ENCODE measurements around the gene ELL. TPM values are rescaled to one million over a fixed set of nuclear protein-coding genes. Genes with fewer than 3 reads are reported as not detected.

Gene ELL
- total and polyA plus RNA-seq, 3 donors from 2014 or later = 48.0 to 76.1 (median 75.8) TPM

DNA sequence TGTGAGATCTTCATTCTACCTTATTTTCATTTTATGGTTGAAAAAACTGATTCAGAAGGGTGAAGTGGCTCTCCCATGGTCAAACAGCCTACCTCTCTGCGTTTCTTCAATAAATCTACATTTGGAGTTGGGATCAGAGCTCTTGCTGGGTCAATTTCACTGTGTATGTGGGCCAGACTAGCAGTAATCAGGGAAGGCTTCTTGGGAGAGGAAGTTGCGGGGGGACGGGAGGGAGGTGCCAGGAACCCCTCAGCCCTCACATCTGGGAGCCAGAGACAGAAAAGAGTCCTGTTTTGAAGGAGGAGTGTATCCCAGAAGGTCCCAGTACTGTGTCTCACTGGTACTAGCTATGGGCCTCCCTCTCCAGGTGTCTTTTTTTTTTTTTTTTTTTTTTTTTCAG is 36.7 kb upstream of the ELL start:
- no peaks in the 10 kb centered on the region for H3K27me3 ChIP-seq
- no peaks in the 10 kb centered on the region for H3K36me3 ChIP-seq (ENCODE audit: low read depth, missing control alignments)
- no peak for TF ChIP-seq POLR2A (IDR thresholded peaks at IDR 0.05)
- TF ChIP-seq, protein P1, sequence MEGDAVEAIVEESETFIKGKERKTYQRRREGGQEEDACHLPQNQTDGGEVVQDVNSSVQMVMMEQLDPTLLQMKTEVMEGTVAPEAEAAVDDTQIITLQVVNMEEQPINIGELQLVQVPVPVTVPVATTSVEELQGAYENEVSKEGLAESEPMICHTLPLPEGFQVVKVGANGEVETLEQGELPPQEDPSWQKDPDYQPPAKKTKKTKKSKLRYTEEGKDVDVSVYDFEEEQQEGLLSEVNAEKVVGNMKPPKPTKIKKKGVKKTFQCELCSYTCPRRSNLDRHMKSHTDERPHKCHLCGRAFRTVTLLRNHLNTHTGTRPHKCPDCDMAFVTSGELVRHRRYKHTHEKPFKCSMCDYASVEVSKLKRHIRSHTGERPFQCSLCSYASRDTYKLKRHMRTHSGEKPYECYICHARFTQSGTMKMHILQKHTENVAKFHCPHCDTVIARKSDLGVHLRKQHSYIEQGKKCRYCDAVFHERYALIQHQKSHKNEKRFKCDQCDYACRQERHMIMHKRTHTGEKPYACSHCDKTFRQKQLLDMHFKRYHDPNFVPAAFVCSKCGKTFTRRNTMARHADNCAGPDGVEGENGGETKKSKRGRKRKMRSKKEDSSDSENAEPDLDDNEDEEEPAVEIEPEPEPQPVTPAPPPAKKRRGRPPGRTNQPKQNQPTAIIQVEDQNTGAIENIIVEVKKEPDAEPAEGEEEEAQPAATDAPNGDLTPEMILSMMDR (IDR thresholded peaks at IDR 0.05) = no peak
- intact Hi-C loops (cut with DNase I; ENCODE audit: low total_unique reads) = no loop called here
- peak overlapping the region; percentile 79 to 94 for H3K4me3 ChIP-seq
- no peaks in the 10 kb centered on the region for H3K9me3 ChIP-seq
- DNase-seq = no peak
- 30 to 36% methylated on average over 3 of the region's 3 CpGs for WGBS, 2 donors
- peaks cover 13% of the 10 kb centered on the region for H3K4me1 ChIP-seq
- H3K27ac ChIP-seq = peak overlapping the region; percentile 93 to 94

DNA sequence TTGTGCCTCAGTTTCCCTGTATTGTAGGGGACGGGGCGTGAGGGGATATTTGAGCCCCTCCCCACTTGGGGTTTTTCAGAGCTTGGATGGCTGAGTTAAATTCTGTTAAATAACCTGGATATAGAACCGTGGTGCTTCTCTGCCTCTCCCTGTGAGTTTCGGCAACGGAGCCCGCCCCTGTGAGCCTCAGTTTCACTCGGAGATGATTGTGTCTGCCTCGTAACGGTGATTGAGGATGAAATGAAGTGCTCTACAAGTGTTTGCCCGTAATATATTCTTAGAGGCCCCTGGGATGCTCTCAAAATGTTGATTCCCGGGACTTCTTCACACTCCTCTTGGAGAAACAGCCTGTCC is 36.3 kb upstream of the ELL start:
- TF ChIP-seq, protein P1 (IDR thresholded peaks at IDR 0.05) = no peak
- no peak for TF ChIP-seq POLR2A (IDR thresholded peaks at IDR 0.05)

DNA sequence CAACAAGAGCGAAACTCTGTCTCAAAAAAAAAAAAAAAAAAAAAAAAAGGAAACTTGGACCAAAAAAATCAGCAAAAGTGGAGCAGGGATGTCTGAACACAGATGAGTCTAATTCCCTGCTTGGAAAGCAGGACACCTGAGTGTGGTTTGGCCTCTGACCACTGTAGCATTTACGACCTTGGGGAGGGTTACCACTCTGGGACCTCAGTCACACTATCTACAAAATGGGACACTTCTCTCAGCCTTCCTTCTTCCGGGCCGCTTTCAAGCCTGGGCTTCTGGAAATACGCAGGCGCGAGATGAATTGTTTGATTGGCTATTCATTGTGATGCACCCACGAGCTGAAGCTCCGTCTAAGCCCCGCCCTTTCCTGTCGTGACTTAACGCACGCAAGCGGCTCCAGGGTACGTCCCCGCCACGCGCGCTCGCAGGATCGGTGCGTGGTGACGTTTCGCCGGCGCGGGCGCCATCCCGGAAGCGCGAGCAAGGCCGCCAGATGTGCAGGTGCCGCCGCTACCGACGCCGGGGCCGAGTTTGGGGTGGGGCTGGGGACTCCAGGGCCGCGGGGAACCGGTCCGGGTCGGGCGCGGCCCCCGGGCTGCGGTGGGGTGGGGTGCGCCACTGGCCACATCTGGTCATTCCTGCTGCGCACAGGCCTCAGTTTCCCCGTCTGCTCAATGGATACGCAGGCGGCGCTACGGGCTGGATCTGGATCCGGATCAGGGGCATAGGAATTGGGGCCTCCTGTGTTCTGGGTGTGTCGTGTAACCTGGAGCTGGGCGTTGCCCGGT is 35.7 kb upstream of the ELL start, which contains the start of gene KXD1:
KXD1 (plus strand) TSS at position 460 of the 791 bp plus-strand sequence. CDS start 4,187 bp downstream, outside the sequence.
- peak; percentile 99 for DNase-seq
- WGBS, 2 donors = 2 to 3% methylated on average over 19 to 57 of the region's 58 CpGs
- TF ChIP-seq, protein P1 (IDR thresholded peaks at IDR 0.05) = no peak
- TF ChIP-seq POLR2A (IDR thresholded peaks at IDR 0.05) = no peak

More for the DNA sequence above, 36.3 kb upstream of the ELL start:
- Histone ChIP-seq H3K36me3 (ENCODE audit: low read depth, missing control alignments) (no peaks in the 10 kb centered on the region), H3K9me3 (no peaks in the 10 kb centered on the region), H3K27me3 (no peaks in the 10 kb centered on the region), H3K4me1 (peaks cover 13% of the 10 kb centered on the region), H3K4me3 (peak overlapping the region; percentile 79 to 94), H3K27ac (peak overlapping the region; percentile 93 to 94)
- no peak for DNase-seq
- WGBS, 2 donors = 0 to 2% methylated on average over 11 of the region's 11 CpGs
- intact Hi-C loops (cut with DNase I; ENCODE audit: low total_unique reads) = no loop called here

DNA sequence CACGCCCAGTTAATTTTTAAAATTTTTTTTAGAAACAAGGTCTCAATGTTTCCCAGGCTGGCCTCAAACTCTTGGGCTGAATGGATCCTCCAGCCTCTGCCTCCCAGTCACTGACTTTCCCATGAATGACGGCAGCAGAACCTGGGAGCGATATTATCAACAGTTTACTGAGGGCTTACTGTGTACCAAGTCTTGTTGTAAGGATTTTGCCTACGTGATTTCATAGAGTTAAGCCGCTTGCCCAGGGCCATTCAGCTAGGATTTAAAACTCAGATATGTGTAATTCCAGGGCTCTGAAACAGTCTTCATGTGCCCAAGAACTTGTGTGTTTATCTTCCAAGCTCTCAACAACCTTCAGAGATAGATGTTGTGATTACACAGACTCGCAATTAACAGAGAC is 29.8 kb upstream of the ELL start:
- WGBS, 2 donors = 74% methylated on average over 5 to 6 of the region's 6 CpGs
- H3K36me3 ChIP-seq (ENCODE audit: low read depth, missing control alignments) = no peaks in the 10 kb centered on the region
- DNase-seq = no peak
- H3K9me3 ChIP-seq = no peaks in the 10 kb centered on the region
- no peaks in the 10 kb centered on the region for H3K4me1 ChIP-seq
- H3K27ac ChIP-seq = no peak overlapping the region
- intact Hi-C loops (cut with DNase I; ENCODE audit: low total_unique reads) = no loop called here
- H3K27me3 ChIP-seq = no peaks in the 10 kb centered on the region
- no peak for TF ChIP-seq POLR2A (IDR thresholded peaks at IDR 0.05)
- TF ChIP-seq, protein P1 (IDR thresholded peaks at IDR 0.05) = no peak
- H3K4me3 ChIP-seq = no peak overlapping the region

More for the DNA sequence above, 35.7 kb upstream of the ELL start, which contains the start of gene KXD1:
- peak within 1 kb of the TSS; percentile 79 to 94 for H3K4me3 ChIP-seq
- H3K4me1 ChIP-seq = peaks cover 13% of the 10 kb centered on the region
- no peaks in the 10 kb centered on the region for H3K36me3 ChIP-seq (ENCODE audit: low read depth, missing control alignments)
- no peaks in the 10 kb centered on the region for H3K9me3 ChIP-seq
- intact Hi-C loops (cut with DNase I; ENCODE audit: low total_unique reads) = no loop called here
- H3K27me3 ChIP-seq = no peaks in the 10 kb centered on the region
- H3K27ac ChIP-seq = peak within 1 kb of the TSS; percentile 93 to 94

Data from testis (tissue), 3 donors.